ENCODE measurements around the gene TH.

DNA sequence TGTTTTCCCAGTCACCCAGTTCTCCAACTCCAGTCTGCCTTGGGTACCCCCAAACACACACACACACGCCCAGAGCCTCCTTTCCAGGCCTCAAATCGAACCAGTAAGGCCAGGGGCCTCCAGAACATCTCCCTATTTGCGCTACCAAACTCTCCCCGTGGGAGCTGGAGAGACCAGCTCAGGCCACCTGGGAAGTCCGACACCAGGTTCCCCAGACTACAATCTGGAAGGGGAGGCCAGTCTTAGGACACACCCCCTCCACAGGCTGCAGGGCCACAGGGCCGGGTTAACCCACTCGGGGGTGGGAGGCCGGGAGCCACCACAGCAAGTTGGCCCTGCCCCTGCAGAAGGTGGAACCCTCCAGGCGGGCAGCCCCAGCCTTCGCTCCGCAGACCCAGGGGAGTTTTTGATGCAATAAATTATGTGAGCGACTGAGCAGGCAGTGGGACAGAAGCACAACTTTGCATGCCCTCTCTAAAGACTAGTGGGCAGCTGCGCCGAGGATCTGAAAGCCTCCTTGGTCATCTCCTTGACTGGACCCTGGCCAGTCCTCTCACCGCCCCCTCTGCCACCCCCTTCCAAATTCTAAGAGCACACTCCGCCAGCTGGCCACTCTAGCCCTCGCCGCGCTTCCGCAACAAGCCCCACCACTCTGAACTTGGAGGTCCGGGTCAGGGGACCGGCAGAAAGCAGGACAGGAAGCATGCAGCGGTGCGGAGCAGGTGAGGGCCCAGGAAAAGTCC is 35.2 kb downstream of the TH start:
- TF ChIP-seq POLR2H (tag; IDR thresholded peaks at IDR 0.05; ENCODE audit: low read depth) (no peak), BHLHE40 (IDR thresholded peaks at IDR 0.05; ENCODE audit: low read length) (no peak), FUS (optimal IDR thresholded peaks at IDR 0.05; ENCODE audit: low read depth, low read length) (no peak), MEF2A (IDR thresholded peaks at IDR 0.05; ENCODE audit: control insufficient read depth, low read depth, low read length) (no peak), KDM2B (CRISPR knock-in tag; IDR thresholded peaks at IDR 0.05) (no peak), ZNF24 (IDR thresholded peaks at IDR 0.05) (no peak), POLR2AphosphoS5 (IDR thresholded peaks at IDR 0.05; ENCODE audit: control insufficient read depth, insufficient read depth, low read depth, low read length) (no peak), SMC3 (conservative IDR thresholded peaks at IDR 0.05; ENCODE audit: insufficient read depth, low read depth, low read length) (no peak)
- TF ChIP-seq, protein P1, sequence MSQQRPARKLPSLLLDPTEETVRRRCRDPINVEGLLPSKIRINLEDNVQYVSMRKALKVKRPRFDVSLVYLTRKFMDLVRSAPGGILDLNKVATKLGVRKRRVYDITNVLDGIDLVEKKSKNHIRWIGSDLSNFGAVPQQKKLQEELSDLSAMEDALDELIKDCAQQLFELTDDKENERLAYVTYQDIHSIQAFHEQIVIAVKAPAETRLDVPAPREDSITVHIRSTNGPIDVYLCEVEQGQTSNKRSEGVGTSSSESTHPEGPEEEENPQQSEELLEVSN (IDR thresholded peaks at IDR 0.05; ENCODE audit: borderline replicate concordance in 1 of 2, extremely low read depth in 1 of 2, insufficient read depth in 1 of 2, insufficient read length in 1 of 2, low read depth in 1 of 2, low read length in 1 of 2, poor library complexity in 1 of 2, severe bottlenecking in 1 of 2) = no peak
- TF ChIP-seq, protein P2, sequence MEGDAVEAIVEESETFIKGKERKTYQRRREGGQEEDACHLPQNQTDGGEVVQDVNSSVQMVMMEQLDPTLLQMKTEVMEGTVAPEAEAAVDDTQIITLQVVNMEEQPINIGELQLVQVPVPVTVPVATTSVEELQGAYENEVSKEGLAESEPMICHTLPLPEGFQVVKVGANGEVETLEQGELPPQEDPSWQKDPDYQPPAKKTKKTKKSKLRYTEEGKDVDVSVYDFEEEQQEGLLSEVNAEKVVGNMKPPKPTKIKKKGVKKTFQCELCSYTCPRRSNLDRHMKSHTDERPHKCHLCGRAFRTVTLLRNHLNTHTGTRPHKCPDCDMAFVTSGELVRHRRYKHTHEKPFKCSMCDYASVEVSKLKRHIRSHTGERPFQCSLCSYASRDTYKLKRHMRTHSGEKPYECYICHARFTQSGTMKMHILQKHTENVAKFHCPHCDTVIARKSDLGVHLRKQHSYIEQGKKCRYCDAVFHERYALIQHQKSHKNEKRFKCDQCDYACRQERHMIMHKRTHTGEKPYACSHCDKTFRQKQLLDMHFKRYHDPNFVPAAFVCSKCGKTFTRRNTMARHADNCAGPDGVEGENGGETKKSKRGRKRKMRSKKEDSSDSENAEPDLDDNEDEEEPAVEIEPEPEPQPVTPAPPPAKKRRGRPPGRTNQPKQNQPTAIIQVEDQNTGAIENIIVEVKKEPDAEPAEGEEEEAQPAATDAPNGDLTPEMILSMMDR (IDR thresholded peaks at IDR 0.05 in 2 of 3, conservative IDR thresholded peaks at IDR 0.05 in 1 of 3; ENCODE audit: insufficient read depth in 2 of 3, low read depth in 1 of 3, low read length in 3 of 3) = no peak
- TF ChIP-seq, protein P3, sequence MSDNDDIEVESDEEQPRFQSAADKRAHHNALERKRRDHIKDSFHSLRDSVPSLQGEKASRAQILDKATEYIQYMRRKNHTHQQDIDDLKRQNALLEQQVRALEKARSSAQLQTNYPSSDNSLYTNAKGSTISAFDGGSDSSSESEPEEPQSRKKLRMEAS (CRISPR knock-in tag; IDR thresholded peaks at IDR 0.05) = no peak
- TF ChIP-seq, protein P4, sequence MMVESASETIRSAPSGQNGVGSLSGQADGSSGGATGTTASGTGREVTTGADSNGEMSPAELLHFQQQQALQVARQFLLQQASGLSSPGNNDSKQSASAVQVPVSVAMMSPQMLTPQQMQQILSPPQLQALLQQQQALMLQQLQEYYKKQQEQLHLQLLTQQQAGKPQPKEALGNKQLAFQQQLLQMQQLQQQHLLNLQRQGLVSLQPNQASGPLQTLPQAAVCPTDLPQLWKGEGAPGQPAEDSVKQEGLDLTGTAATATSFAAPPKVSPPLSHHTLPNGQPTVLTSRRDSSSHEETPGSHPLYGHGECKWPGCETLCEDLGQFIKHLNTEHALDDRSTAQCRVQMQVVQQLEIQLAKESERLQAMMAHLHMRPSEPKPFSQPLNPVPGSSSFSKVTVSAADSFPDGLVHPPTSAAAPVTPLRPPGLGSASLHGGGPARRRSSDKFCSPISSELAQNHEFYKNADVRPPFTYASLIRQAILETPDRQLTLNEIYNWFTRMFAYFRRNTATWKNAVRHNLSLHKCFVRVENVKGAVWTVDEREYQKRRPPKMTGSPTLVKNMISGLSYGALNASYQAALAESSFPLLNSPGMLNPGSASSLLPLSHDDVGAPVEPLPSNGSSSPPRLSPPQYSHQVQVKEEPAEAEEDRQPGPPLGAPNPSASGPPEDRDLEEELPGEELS (CRISPR knock-in tag; IDR thresholded peaks at IDR 0.05; ENCODE audit: borderline replicate concordance) = no peak
- TF ChIP-seq, protein P5, sequence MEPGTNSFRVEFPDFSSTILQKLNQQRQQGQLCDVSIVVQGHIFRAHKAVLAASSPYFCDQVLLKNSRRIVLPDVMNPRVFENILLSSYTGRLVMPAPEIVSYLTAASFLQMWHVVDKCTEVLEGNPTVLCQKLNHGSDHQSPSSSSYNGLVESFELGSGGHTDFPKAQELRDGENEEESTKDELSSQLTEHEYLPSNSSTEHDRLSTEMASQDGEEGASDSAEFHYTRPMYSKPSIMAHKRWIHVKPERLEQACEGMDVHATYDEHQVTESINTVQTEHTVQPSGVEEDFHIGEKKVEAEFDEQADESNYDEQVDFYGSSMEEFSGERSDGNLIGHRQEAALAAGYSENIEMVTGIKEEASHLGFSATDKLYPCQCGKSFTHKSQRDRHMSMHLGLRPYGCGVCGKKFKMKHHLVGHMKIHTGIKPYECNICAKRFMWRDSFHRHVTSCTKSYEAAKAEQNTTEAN (CRISPR knock-in tag; IDR thresholded peaks at IDR 0.05) = no peak

Data from K562 (cell line).